Measurements from ENCODE around the gene RPA1. TPM values are rescaled to one million over a fixed set of nuclear protein-coding genes. Genes with fewer than 3 reads are reported as not detected.

Gene RPA1
- total and polyA plus RNA-seq, 4 donors = 10.7 to 82.6 (median 33.6) TPM

DNA sequence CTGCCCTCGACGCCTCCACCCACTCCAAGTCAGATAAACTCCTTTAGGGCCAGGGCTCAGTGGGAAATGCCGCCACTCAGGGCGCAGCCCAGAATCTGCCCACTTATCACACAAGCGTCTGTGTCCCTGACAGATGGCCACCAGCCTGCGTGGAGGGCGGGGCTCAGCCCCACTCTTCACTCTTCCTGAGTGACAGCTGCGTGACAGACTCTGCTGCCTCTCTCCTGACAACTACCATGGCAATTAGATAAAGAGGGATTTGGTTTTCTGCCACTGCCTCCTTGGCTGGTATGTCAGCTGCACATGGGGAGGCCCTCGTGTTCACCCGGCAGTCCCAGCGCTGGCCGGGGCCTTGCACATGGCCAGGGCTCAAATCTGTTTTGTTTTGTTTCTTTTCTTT is 99.2 kb downstream of the RPA1 start:
- Histone ChIP-seq H3K9ac (ENCODE audit: insufficient read depth in 1 of 2, low read length in 2 of 2) (no peak overlapping the region), H3K9me3 (ENCODE audit: control insufficient read depth in 4 of 4, insufficient read depth in 3 of 4, low read length in 3 of 4) (no peaks in the 10 kb centered on the region), H3K4me3 (no peak overlapping the region), H3K36me3 (ENCODE audit: control insufficient read depth in 4 of 4, insufficient read depth in 4 of 4, low read length in 4 of 4) (no peaks in the 10 kb centered on the region), H3K4me1 (ENCODE audit: control insufficient read depth in 5 of 5, insufficient read depth in 5 of 5, low read length in 5 of 5) (peaks cover 0 to 21% (median 5%) of the 10 kb centered on the region in 5 donors), H3K27ac (ENCODE audit: low read depth in 1 of 2, low read length in 1 of 2) (no peak overlapping the region), H3K27me3 (ENCODE audit: control insufficient read depth in 3 of 3, insufficient read depth in 3 of 3, low read length in 2 of 3) (no peaks in the 10 kb centered on the region)
- ATAC-seq (ENCODE audit: insufficient read depth, low FRiP score) (no peak), DNase-seq (no peak)
- TF ChIP-seq, protein P1, sequence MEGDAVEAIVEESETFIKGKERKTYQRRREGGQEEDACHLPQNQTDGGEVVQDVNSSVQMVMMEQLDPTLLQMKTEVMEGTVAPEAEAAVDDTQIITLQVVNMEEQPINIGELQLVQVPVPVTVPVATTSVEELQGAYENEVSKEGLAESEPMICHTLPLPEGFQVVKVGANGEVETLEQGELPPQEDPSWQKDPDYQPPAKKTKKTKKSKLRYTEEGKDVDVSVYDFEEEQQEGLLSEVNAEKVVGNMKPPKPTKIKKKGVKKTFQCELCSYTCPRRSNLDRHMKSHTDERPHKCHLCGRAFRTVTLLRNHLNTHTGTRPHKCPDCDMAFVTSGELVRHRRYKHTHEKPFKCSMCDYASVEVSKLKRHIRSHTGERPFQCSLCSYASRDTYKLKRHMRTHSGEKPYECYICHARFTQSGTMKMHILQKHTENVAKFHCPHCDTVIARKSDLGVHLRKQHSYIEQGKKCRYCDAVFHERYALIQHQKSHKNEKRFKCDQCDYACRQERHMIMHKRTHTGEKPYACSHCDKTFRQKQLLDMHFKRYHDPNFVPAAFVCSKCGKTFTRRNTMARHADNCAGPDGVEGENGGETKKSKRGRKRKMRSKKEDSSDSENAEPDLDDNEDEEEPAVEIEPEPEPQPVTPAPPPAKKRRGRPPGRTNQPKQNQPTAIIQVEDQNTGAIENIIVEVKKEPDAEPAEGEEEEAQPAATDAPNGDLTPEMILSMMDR (IDR thresholded peaks at IDR 0.05; ENCODE audit: control extremely low read depth, extremely low read depth) = no peak
- WGBS, 2 donors = 66 to 77% methylated on average over 12 of the region's 12 CpGs

DNA sequence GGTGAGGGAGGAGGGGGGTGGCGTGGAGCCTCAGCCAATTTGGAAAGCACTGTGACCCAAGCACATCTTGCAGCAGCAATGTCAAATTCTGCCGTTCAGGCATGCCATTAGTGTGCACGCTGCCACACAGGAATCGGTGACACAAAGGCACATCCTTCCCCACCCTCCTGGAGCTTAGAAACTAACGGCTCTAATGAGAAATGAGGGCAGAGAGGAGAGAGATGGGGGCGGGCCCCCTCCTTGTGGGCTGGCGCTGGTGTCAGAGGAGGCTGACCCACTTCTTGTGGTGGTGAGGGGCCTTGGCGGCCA is 100.5 kb downstream of the RPA1 start:
- TF ChIP-seq, protein P1 (IDR thresholded peaks at IDR 0.05; ENCODE audit: control extremely low read depth, extremely low read depth) = no peak
- no peaks in the 10 kb centered on the region for H3K9me3 ChIP-seq (ENCODE audit: control insufficient read depth in 4 of 4, insufficient read depth in 3 of 4, low read length in 3 of 4)
- H3K9ac ChIP-seq (ENCODE audit: insufficient read depth in 1 of 2, low read length in 2 of 2) = no peak overlapping the region
- no peaks in the 10 kb centered on the region for H3K27me3 ChIP-seq (ENCODE audit: control insufficient read depth in 3 of 3, insufficient read depth in 3 of 3, low read length in 2 of 3)
- peaks cover 0 to 21% (median 5%) of the 10 kb centered on the region in 5 donors for H3K4me1 ChIP-seq (ENCODE audit: control insufficient read depth in 5 of 5, insufficient read depth in 5 of 5, low read length in 5 of 5)
- H3K27ac ChIP-seq (ENCODE audit: low read depth in 1 of 2, low read length in 1 of 2) = no peak overlapping the region
- DNase-seq = peak in 2 of 3 donors; percentile 38 to 48
- no peaks in the 10 kb centered on the region for H3K36me3 ChIP-seq (ENCODE audit: control insufficient read depth in 4 of 4, insufficient read depth in 4 of 4, low read length in 4 of 4)
- ATAC-seq (ENCODE audit: insufficient read depth, low FRiP score) = no peak
- H3K4me3 ChIP-seq = no peak overlapping the region
- 47 to 63% methylated on average over 8 of the region's 8 CpGs for WGBS, 2 donors

DNA sequence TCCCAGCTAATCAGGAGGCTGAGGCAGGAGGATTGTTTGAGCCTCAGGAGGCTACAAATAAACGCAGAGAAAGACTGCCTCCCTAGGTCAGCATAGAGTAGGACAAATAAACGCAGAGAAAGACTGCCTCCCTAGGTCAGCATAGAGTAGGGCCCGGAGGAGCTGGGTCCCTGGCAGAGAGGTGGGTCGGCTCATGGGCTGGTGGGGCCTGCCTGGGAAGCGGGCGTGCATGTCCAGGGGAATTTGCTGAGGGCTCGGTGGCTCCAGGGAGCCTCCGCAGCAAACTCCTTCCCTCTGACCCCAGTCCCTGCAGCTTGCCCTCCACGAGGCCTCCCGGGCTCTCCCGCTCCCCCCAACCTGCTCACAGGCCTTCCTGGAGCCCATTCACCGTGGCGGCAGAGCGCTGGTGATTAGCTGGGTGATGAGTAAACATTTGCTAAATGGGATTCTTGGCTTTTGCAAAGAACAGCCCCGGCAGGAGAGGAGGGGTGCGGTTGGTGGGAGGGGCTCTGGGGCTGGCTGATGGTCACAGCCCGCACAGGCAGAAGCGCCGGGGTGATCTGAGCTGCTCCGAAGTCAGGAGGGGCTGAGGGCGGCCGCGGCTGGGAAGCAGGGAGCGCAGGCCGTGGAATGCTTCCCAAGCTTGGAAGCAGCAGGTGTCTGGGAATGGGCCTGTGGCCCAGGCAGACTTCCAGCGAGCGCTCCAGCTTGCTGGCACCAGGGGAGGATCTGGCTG is 102.2 kb downstream of the RPA1 start:
- TF ChIP-seq, protein P1 (IDR thresholded peaks at IDR 0.05; ENCODE audit: control extremely low read depth, extremely low read depth) = no peak
- Histone ChIP-seq H3K27ac (ENCODE audit: low read depth in 1 of 2, low read length in 1 of 2) (no peak overlapping the region), H3K27me3 (ENCODE audit: control insufficient read depth in 3 of 3, insufficient read depth in 3 of 3, low read length in 2 of 3) (no peaks in the 10 kb centered on the region), H3K9me3 (ENCODE audit: control insufficient read depth in 4 of 4, insufficient read depth in 3 of 4, low read length in 3 of 4) (no peaks in the 10 kb centered on the region), H3K36me3 (ENCODE audit: control insufficient read depth in 4 of 4, insufficient read depth in 4 of 4, low read length in 4 of 4) (no peaks in the 10 kb centered on the region), H3K4me3 (no peak overlapping the region), H3K4me1 (ENCODE audit: control insufficient read depth in 5 of 5, insufficient read depth in 5 of 5, low read length in 5 of 5) (peaks cover 0 to 21% (median 5%) of the 10 kb centered on the region in 5 donors), H3K9ac (ENCODE audit: insufficient read depth in 1 of 2, low read length in 2 of 2) (no peak overlapping the region)
- ATAC-seq (ENCODE audit: insufficient read depth, low FRiP score) (peak; percentile 9), DNase-seq (peak; percentile 59 to 69 (median 69))
- 44 to 74% methylated on average over 25 to 27 of the region's 27 CpGs for WGBS, 2 donors

All from lung (tissue), 12 donors.